Skeletal muscle satellite cell (primary cell): Measurements from ENCODE around the gene OTUD7B.

ENCODE experiments used
- H3K27me3 ChIP-seq: 2 replicates; pipeline ENCODE4 v1.7.0; 2013; ENCODE audit warnings: low read length; ENCODE audit not compliant: control insufficient read depth, insufficient read depth
- H3K36me3 ChIP-seq: 2 replicates; pipeline ENCODE4 v1.7.0; 2013; ENCODE audit warnings: mild to moderate bottlenecking, control low read depth, low read length; ENCODE audit not compliant: insufficient read depth
- H3K4me1 ChIP-seq: 2 replicates; pipeline ENCODE4 v1.7.0; 2013; ENCODE audit warnings: low read length; ENCODE audit not compliant: control insufficient read depth, insufficient read depth
- H3K4me2 ChIP-seq: 2 replicates; pipeline ENCODE4 v1.7.0; 2013; ENCODE audit warnings: mild to moderate bottlenecking, low read length
- H3K4me3 ChIP-seq: 2 replicates; pipeline ENCODE4 v1.7.0; 2013; ENCODE audit warnings: low read length
- H3K9ac ChIP-seq: 2 replicates; pipeline ENCODE4 v1.7.0; 2013; ENCODE audit warnings: mild to moderate bottlenecking, low read depth, low read length, moderate library complexity
- H3K9me3 ChIP-seq: replicated peaks from 2 replicates; pipeline ENCODE4 v1.7.0; 2013; ENCODE audit warnings: mild to moderate bottlenecking, control low read depth, low read length

The OTUD7B gene

GRCh38 chr1:149915429-149916192 is 94.9 kb downstream of the OTUD7B start:
- Histone ChIP-seq H3K9ac (no peak overlapping the region), H3K27me3 (peaks cover 5% of the 10 kb centered on the region), H3K36me3 (no peaks in the 10 kb centered on the region), H3K4me1 (peaks cover 4% of the 10 kb centered on the region), H3K4me2 (no peak overlapping the region), H3K9me3 (no peaks in the 10 kb centered on the region), H3K4me3 (no peak overlapping the region)

DNA sequence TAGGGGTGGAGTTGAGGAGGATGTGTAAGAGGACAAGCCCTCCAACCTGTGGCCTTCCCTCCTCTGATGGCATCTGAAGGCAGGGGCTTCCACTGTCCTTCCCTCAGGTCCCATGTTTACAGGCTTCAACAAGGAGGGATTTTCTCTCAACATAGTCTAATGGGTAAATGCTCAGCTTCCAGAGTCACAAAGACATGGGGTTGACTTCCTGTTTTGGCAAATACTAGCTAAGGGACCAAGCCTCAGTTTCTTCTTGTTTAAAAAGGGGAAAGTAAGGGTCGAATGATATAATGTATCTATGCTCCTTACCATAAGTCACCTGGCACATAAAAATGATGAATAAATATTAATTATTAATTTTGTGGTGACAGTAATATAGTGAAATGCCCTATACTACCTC is 96.0 kb downstream of the OTUD7B start:
- Histone ChIP-seq H3K27me3 (peaks cover 5% of the 10 kb centered on the region), H3K4me2 (no peak overlapping the region), H3K36me3 (no peaks in the 10 kb centered on the region), H3K9me3 (no peaks in the 10 kb centered on the region), H3K9ac (no peak overlapping the region), H3K4me1 (peaks cover 4% of the 10 kb centered on the region), H3K4me3 (no peak overlapping the region)

- Histone ChIP-seq H3K4me3 (no peak overlapping the region), H3K4me1 (no peaks in the 10 kb centered on the region), H3K27me3 (no peaks in the 10 kb centered on the region), H3K4me2 (no peak overlapping the region), H3K9me3 (no peaks in the 10 kb centered on the region), H3K9ac (no peak overlapping the region), H3K36me3 (no peaks in the 10 kb centered on the region)
These were observed 103.9 kb downstream of the OTUD7B start for GRCh38 chr1:149906570-149907075.

- no peak overlapping the region for H3K4me2 ChIP-seq
- H3K9me3 ChIP-seq: no peaks in the 10 kb centered on the region
- H3K4me1 ChIP-seq: peaks cover 9% of the 10 kb centered on the region
- H3K9ac ChIP-seq: no peak overlapping the region
- no peaks in the 10 kb centered on the region for H3K36me3 ChIP-seq
- H3K4me3 ChIP-seq: no peak overlapping the region
- H3K27me3 ChIP-seq: no peaks in the 10 kb centered on the region
These were observed 106.6 kb downstream of the OTUD7B start for GRCh38 chr1:149903836-149904491.

GRCh38 chr1:149899460-149900284 is 110.9 kb downstream of the OTUD7B start, which contains the start of gene BOLA1:
BOLA1 (plus strand) TSS chr1:149899568; CDS start chr1:149900060, 492 bp downstream.
- Histone ChIP-seq H3K4me1 (peaks cover 9% of the 10 kb centered on the region), H3K9ac (peak within 1 kb of the TSS; percentile 73), H3K27me3 (no peaks in the 10 kb centered on the region), H3K9me3 (no peaks in the 10 kb centered on the region), H3K4me3 (peak within 1 kb of the TSS; percentile 75), H3K36me3 (no peaks in the 10 kb centered on the region), H3K4me2 (peak within 1 kb of the TSS; percentile 88)

- Histone ChIP-seq H3K9me3 (no peaks in the 10 kb centered on the region), H3K36me3 (no peaks in the 10 kb centered on the region), H3K4me1 (peaks cover 9% of the 10 kb centered on the region), H3K4me3 (no peak overlapping the region), H3K4me2 (no peak overlapping the region), H3K27me3 (no peaks in the 10 kb centered on the region), H3K9ac (no peak overlapping the region)
These were observed 114.0 kb downstream of the OTUD7B start for GRCh38 chr1:149896575-149896974.

DNA sequence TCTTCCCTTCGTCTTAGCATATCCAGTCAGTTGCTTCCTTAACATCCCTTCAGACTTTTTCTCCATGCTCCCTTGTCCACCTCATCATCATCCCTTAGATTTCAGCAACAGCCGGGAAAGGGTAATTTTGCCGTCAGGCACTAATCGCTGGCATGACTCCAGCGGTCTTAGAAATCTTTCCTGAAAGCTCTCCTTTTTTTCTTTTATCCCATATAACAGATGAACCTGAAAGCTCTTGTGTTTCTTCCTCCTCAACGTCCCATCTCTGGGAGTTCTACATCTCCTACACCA is 121.6 kb downstream of the OTUD7B start:
- Histone ChIP-seq H3K4me2 (peak overlapping the region; percentile 90), H3K36me3 (no peaks in the 10 kb centered on the region), H3K4me1 (peaks cover 24% of the 10 kb centered on the region), H3K27me3 (no peaks in the 10 kb centered on the region), H3K9me3 (no peaks in the 10 kb centered on the region), H3K9ac (peak overlapping the region; percentile 85), H3K4me3 (peak overlapping the region; percentile 74)

- Histone ChIP-seq H3K36me3 (no peaks in the 10 kb centered on the region), H3K4me3 (peak overlapping the region; percentile 74), H3K27me3 (no peaks in the 10 kb centered on the region), H3K9ac (peak overlapping the region; percentile 85), H3K9me3 (no peaks in the 10 kb centered on the region), H3K4me2 (peak overlapping the region; percentile 90), H3K4me1 (peaks cover 24% of the 10 kb centered on the region)
These were observed 122.1 kb downstream of the OTUD7B start for GRCh38 chr1:149888247-149888998.
